ENCODE results near the gene LRRFIP2. TPM values are rescaled to one million over a fixed set of nuclear protein-coding genes. Genes with fewer than 3 reads are reported as not detected.

Gene LRRFIP2
- total RNA-seq, 2 donors from 2014 or later: 32.6 to 34.6 TPM

GRCh38 chr3:37136067-37136466 is 38.3 kb downstream of the LRRFIP2 start:
- DNase-seq: no peak
- Mint-ChIP-seq H3K4me1 (peaks cover 2% of the 10 kb centered on the region), H3K27me3 (ENCODE audit: insufficient read depth) (no peaks in the 10 kb centered on the region), H3K9me3 (no peaks in the 10 kb centered on the region), H3K27ac (no peak overlapping the region), H3K36me3 (ENCODE audit: low read depth) (no peaks in the 10 kb centered on the region), H3K4me3 (no peak overlapping the region)
- no peaks in the 10 kb centered on the region for H3K27me3 ChIP-seq (ENCODE audit: control insufficient read depth, insufficient read depth, low read length, poor library complexity, severe bottlenecking)
- H3K4me3 ChIP-seq (ENCODE audit: low read length): no peak overlapping the region
- 98 to 100% methylated on average over 2 of the region's 2 CpGs for WGBS, 2 experiments (ENCODE audit: insufficient coverage in 1 of 2, insufficient read length in 1 of 2)
- no peaks in the 10 kb centered on the region for H3K36me3 ChIP-seq (ENCODE audit: control insufficient read depth, insufficient read depth, low read length)
- TF ChIP-seq CTCF (conservative IDR thresholded peaks at IDR 0.05): no peak
- H3K27ac ChIP-seq (ENCODE audit: low read depth, low read length): no peak overlapping the region
- no peaks in the 10 kb centered on the region for H3K9me3 ChIP-seq (ENCODE audit: control insufficient read depth, low read length)
- no peak overlapping the region for H3K9ac ChIP-seq (ENCODE audit: extremely low read depth, low read length, poor library complexity, severe bottlenecking)
- no peaks in the 10 kb centered on the region for H3K4me1 ChIP-seq (ENCODE audit: control insufficient read depth, insufficient read depth, low read length)

- no peak overlapping the region for H3K27ac ChIP-seq (ENCODE audit: low read depth, low read length)
- no peaks in the 10 kb centered on the region for H3K27me3 Mint-ChIP-seq (ENCODE audit: insufficient read depth)
- no peaks in the 10 kb centered on the region for H3K4me1 ChIP-seq (ENCODE audit: control insufficient read depth, insufficient read depth, low read length)
- no peak overlapping the region for H3K4me3 ChIP-seq (ENCODE audit: low read length)
- no peaks in the 10 kb centered on the region for H3K36me3 ChIP-seq (ENCODE audit: control insufficient read depth, insufficient read depth, low read length)
- DNase-seq: no peak
- no peak for TF ChIP-seq CTCF (conservative IDR thresholded peaks at IDR 0.05)
- H3K36me3 Mint-ChIP-seq (ENCODE audit: low read depth): no peaks in the 10 kb centered on the region
- no peaks in the 10 kb centered on the region for H3K27me3 ChIP-seq (ENCODE audit: control insufficient read depth, insufficient read depth, low read length, poor library complexity, severe bottlenecking)
- H3K9ac ChIP-seq (ENCODE audit: extremely low read depth, low read length, poor library complexity, severe bottlenecking): no peak overlapping the region
- H3K27ac Mint-ChIP-seq: no peak overlapping the region
- H3K9me3 ChIP-seq (ENCODE audit: control insufficient read depth, low read length): no peaks in the 10 kb centered on the region
- 83 to 89% methylated on average over 1 of the region's 1 CpG for WGBS, 2 experiments (ENCODE audit: insufficient coverage in 1 of 2, insufficient read length in 1 of 2)
- H3K4me1 Mint-ChIP-seq: peaks cover 2% of the 10 kb centered on the region
- H3K4me3 Mint-ChIP-seq: no peak overlapping the region
- H3K9me3 Mint-ChIP-seq: no peaks in the 10 kb centered on the region
Measured at GRCh38 chr3:37135561-37135960, 38.8 kb downstream of the LRRFIP2 start.

GRCh38 chr3:37132334-37132733 is 42.0 kb downstream of the LRRFIP2 start:
- no peaks in the 10 kb centered on the region for H3K9me3 ChIP-seq (ENCODE audit: control insufficient read depth, low read length)
- H3K4me1 ChIP-seq (ENCODE audit: control insufficient read depth, insufficient read depth, low read length): no peaks in the 10 kb centered on the region
- peaks cover 1% of the 10 kb centered on the region for H3K36me3 ChIP-seq (ENCODE audit: control insufficient read depth, insufficient read depth, low read length)
- no peak overlapping the region for H3K4me3 Mint-ChIP-seq
- H3K4me3 ChIP-seq (ENCODE audit: low read length): no peak overlapping the region
- H3K27ac Mint-ChIP-seq: no peak overlapping the region
- WGBS, 2 experiments (ENCODE audit: insufficient coverage in 1 of 2, insufficient read length in 1 of 2): no CpG with 5 or more reads among the region's 1 CpG
- no peak overlapping the region for H3K27ac ChIP-seq (ENCODE audit: low read depth, low read length)
- no peaks in the 10 kb centered on the region for H3K27me3 Mint-ChIP-seq (ENCODE audit: insufficient read depth)
- H3K36me3 Mint-ChIP-seq (ENCODE audit: low read depth): peaks cover under 1% of the 10 kb centered on the region
- H3K9ac ChIP-seq (ENCODE audit: extremely low read depth, low read length, poor library complexity, severe bottlenecking): no peak overlapping the region
- peaks cover 2% of the 10 kb centered on the region for H3K4me1 Mint-ChIP-seq
- H3K9me3 Mint-ChIP-seq: no peaks in the 10 kb centered on the region
- DNase-seq: no peak
- no peak for TF ChIP-seq CTCF (conservative IDR thresholded peaks at IDR 0.05)
- H3K27me3 ChIP-seq (ENCODE audit: control insufficient read depth, insufficient read depth, low read length, poor library complexity, severe bottlenecking): no peaks in the 10 kb centered on the region

Data from endodermal cell (in vitro differentiated cells).